ENCODE data around the gene DTX1. TPM values are rescaled to one million over a fixed set of nuclear protein-coding genes. Genes with fewer than 3 reads are reported as not detected.
A peak's percentile ranks its signal among the peaks of the same experiment; 100 is the strongest.

The DTX1 gene
- total RNA-seq, 1 experiment from 2014 or later = 3.0 TPM

GRCh38 chr12:113061061-113061694 is 4.6 kb downstream of the DTX1 start:
- no peak overlapping the region for H3K4ac ChIP-seq (ENCODE audit: low read depth, low read length)
- H4K91ac ChIP-seq (ENCODE audit: insufficient read length, low read depth, low read length) = no peak overlapping the region
- H2BK120ac ChIP-seq (ENCODE audit: low read depth, low read length, poor library complexity, severe bottlenecking) = no peak overlapping the region
- no peaks in the 10 kb centered on the region; a peak in 1 of 5 replicates for H3K9me3 Mint-ChIP-seq
- H3K4me1 Mint-ChIP-seq = peaks cover 8 to 28% of the 10 kb centered on the region in 2 experiments
- peak; percentile 23 for DNase-seq
- H3K36me3 Mint-ChIP-seq (ENCODE audit: insufficient read depth in 1 of 3, low read depth in 3 of 3) = no peaks in the 10 kb centered on the region; a peak in 1 of 7 replicates
- H3K23ac ChIP-seq (ENCODE audit: insufficient read length, low read depth, low read length) = no peak overlapping the region
- no peak overlapping the region for H2BK12ac ChIP-seq (ENCODE audit: insufficient read length, low read depth, low read length)
- H3K4me3 Mint-ChIP-seq = no peak overlapping the region
- H3K27me3 ChIP-seq (ENCODE audit: insufficient read depth, low read length) = peaks cover 3% of the 10 kb centered on the region; the same call in 1 of the 2 replicates
- no peaks in the 10 kb centered on the region for H3K79me2 ChIP-seq (ENCODE audit: insufficient read depth, low read length)
- no peak overlapping the region; a peak in 1 of 7 replicates for H3K27ac Mint-ChIP-seq
- no peak overlapping the region for H3T11ph ChIP-seq (ENCODE audit: low read length)
- H3K23me2 ChIP-seq (ENCODE audit: insufficient read length, low read depth, low read length, poor library complexity, severe bottlenecking) = peaks cover 2% of the 10 kb centered on the region
- H3K79me1 ChIP-seq (ENCODE audit: insufficient read depth, low read depth, low read length, poor library complexity, severe bottlenecking) = no peaks in the 10 kb centered on the region
- H4K20me1 ChIP-seq (ENCODE audit: control insufficient read depth, insufficient read depth, insufficient read length) = no peaks in the 10 kb centered on the region
- peaks cover 29% of the 10 kb centered on the region for H3K27me3 Mint-ChIP-seq (ENCODE audit: low read depth)
- TF ChIP-seq CTCF (conservative IDR thresholded peaks at IDR 0.05) = no peak
- H2BK15ac ChIP-seq (ENCODE audit: low read depth, low read length) = no peak overlapping the region
- no peak overlapping the region for H4K5ac ChIP-seq (ENCODE audit: insufficient read length, low read depth, low read length)
- no peak overlapping the region for H3K18ac ChIP-seq (ENCODE audit: insufficient read length, low read depth, low read length)
- H2AK5ac ChIP-seq (ENCODE audit: insufficient read length, low read length) = no peak overlapping the region
- no peak overlapping the region for H3K4me2 ChIP-seq (ENCODE audit: insufficient read depth, insufficient read length, low read length)
- H3K9ac ChIP-seq (ENCODE audit: extremely low read depth, insufficient read length, low read length) = no peak overlapping the region
- H2AFZ ChIP-seq (ENCODE audit: low read length) = no peak overlapping the region
- no peak overlapping the region for H2BK5ac ChIP-seq (ENCODE audit: insufficient read length, low read length)
- no peak overlapping the region for H3K27ac ChIP-seq (ENCODE audit: insufficient read length, low read depth, low read length)
- no peak overlapping the region for H3K14ac ChIP-seq (ENCODE audit: insufficient read depth, low read length)
- WGBS (ENCODE audit: extremely low coverage, insufficient read length, low lambda C conversion rate) = no CpG with 5 or more reads among the region's 10 CpGs
- no peak overlapping the region for H3K56ac ChIP-seq (ENCODE audit: insufficient read length, low read depth, low read length)
- H3K9me3 ChIP-seq (ENCODE audit: control insufficient read depth, low read depth, low read length) = no peaks in the 10 kb centered on the region
- no peak overlapping the region for H4K8ac ChIP-seq (replicated peaks; ENCODE audit: insufficient read length, low read depth, low read length)
- no peaks in the 10 kb centered on the region for H3K4me1 ChIP-seq (ENCODE audit: insufficient read depth, low read length)
- H2BK20ac ChIP-seq (ENCODE audit: low read depth, low read length, poor library complexity, severe bottlenecking) = no peak overlapping the region

Data from H9 (cell line).